Bronchial epithelial cell (primary cell): ENCODE results near the gene CPA4. TPM values are rescaled to one million over a fixed set of nuclear protein-coding genes. Genes with fewer than 3 reads are reported as not detected.

Experiments used
- DNase-seq: peaks from one replicate; pipeline ENCODE4 v3.0.0-alpha.2; 2010; ENCODE audit warnings: low read depth
- FAIRE-seq: peaks from 2 replicates; lab custom pipeline; 2011; peaks lifted over from hg19 to GRCh38; lab: Jason Lieb, UNC
- H3K27me3 ChIP-seq: 2 replicates; pipeline ENCODE4 v1.5.1; 2011; ENCODE audit warnings: low read length; ENCODE audit not compliant: control insufficient read depth, insufficient read depth
- H3K36me3 ChIP-seq: 2 replicates; pipeline ENCODE4 v1.5.1; 2011; ENCODE audit warnings: low read length; ENCODE audit not compliant: control insufficient read depth, insufficient read depth
- H3K4me3 ChIP-seq: 2 replicates; pipeline ENCODE4 v1.5.1; 2011; ENCODE audit warnings: mild to moderate bottlenecking, low read depth, low read length, control low read depth
- total RNA-seq: library from RNA; depleted of rRNA; stranded (reverse); fragments of >200 nt; gene quantifications from 2 replicates; pipeline ENCODE4 v1.2.1, GENCODE V29; 2014
- TF ChIP-seq, protein P1 (sequence below): IDR thresholded peaks from 2 replicates; pipeline ENCODE4 v1.5.1; 2011; ENCODE audit warnings: mild to moderate bottlenecking, moderate library complexity, low read length, control low read depth, inconsistent platforms; ENCODE audit not compliant: insufficient read depth, severe bottlenecking

Gene CPA4
- total RNA-seq, 1 donor from 2014 or later = 5.3 TPM

- TF ChIP-seq, protein P1, sequence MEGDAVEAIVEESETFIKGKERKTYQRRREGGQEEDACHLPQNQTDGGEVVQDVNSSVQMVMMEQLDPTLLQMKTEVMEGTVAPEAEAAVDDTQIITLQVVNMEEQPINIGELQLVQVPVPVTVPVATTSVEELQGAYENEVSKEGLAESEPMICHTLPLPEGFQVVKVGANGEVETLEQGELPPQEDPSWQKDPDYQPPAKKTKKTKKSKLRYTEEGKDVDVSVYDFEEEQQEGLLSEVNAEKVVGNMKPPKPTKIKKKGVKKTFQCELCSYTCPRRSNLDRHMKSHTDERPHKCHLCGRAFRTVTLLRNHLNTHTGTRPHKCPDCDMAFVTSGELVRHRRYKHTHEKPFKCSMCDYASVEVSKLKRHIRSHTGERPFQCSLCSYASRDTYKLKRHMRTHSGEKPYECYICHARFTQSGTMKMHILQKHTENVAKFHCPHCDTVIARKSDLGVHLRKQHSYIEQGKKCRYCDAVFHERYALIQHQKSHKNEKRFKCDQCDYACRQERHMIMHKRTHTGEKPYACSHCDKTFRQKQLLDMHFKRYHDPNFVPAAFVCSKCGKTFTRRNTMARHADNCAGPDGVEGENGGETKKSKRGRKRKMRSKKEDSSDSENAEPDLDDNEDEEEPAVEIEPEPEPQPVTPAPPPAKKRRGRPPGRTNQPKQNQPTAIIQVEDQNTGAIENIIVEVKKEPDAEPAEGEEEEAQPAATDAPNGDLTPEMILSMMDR = peak; percentile 56
- Histone ChIP-seq H3K4me3 (no peak overlapping the region), H3K27me3 (no peaks in the 10 kb centered on the region), H3K36me3 (no peaks in the 10 kb centered on the region)
- peak; percentile 59 for DNase-seq
- no peak for FAIRE-seq
These were observed 15.0 kb upstream of the CPA4 start for GRCh38 chr7:130277763-130278643.

GRCh38 chr7:130278860-130279259 is 14.1 kb upstream of the CPA4 start:
- H3K36me3 ChIP-seq = no peaks in the 10 kb centered on the region
- no peak overlapping the region for H3K4me3 ChIP-seq
- FAIRE-seq (no peak), DNase-seq (no peak)
- H3K27me3 ChIP-seq = no peaks in the 10 kb centered on the region
- TF ChIP-seq, protein P1 = no peak

DNA sequence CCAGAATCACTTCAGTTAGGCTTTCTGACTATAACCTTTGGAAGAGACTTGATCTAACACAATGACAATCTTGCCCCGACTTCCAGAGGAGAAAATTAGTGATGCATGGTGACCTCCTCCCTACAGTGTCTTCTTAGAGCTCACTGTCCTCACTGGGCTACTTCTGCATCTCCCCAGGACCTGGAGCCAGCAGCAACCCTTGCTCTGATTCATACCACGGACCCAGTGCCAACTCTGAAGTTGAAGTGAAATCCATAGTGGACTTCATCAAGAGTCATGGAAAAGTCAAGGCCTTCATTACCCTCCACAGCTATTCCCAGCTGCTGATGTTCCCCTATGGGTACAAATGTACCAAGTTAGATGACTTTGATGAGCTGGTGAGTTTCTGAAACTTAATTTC is 13.7 kb upstream of the CPA4 start:
- H3K4me3 ChIP-seq = no peak overlapping the region
- no peaks in the 10 kb centered on the region for H3K27me3 ChIP-seq
- no peaks in the 10 kb centered on the region for H3K36me3 ChIP-seq
- FAIRE-seq = no peak
- DNase-seq = no peak
- TF ChIP-seq, protein P1 = no peak

DNA sequence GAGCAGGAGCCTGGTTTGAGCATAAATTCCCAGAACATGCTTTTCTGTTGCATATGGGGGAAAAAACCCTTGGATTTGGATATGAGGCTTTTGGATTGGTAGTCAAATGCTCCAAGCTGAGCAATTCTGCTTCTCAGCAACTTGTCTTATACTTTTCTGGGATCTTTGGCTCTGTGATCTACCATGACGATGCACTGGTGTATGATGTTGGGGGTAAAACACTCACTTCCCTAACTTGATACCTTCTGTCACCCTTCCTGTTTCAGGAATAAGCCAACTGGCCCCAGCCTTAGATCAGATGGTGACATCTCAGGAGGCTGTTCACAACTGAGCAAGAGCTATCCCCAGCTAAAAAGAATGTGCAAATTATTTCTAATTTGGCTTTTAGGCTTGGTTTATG is 13.1 kb upstream of the CPA4 start:
- TF ChIP-seq, protein P1 = no peak
- Histone ChIP-seq H3K27me3 (no peaks in the 10 kb centered on the region), H3K4me3 (no peak overlapping the region), H3K36me3 (no peaks in the 10 kb centered on the region)
- no peak for FAIRE-seq
- no peak for DNase-seq

DNA sequence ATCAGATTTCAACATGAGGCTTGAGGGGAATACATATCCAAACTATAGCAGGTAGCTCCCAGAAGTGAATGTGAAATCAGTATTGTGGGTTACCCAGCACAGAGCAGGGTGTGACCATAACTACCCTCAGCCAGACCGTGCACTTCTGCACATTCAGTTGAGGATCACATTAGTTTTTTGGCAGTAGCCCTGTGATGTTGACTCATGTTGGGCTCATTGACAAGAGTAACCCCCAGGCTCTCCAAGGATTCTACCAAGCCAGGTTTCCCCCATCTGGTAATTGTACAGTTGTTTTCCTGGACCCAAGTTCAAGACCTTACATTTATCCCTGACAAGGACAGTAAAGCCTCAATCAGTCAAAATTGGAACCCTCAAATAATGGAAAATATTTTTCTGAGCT is 11.7 kb upstream of the CPA4 start:
- peak; percentile 74 for DNase-seq
- no peak for FAIRE-seq
- Histone ChIP-seq H3K4me3 (no peak overlapping the region), H3K27me3 (no peaks in the 10 kb centered on the region), H3K36me3 (no peaks in the 10 kb centered on the region)
- TF ChIP-seq, protein P1 = no peak
